Measurements from ENCODE around the gene PPP1R14B.

DNA sequence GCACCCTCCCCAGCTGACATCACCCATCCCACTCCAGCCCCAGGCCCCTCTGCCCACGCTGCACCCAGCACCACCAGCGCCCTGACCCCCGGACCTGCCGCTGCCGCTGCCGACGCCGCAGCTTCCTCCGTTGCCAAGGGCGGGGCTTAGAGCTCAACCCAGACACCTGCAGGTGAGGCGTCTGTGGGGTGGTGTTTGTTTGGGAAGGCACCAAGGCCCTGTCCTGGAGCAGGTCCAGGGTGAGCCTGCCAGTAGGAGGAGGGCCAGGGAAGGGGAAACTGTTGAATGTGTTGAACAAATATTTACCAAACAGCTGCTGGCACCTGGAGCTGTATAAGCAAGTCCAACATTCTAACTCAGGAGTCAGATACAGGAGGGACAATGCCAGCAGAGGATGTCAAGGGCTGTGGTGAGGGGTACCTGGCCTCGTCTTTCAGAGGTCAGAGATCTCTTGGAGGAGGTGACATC is 9.2 kb downstream of the PPP1R14B start:
- TF ChIP-seq, protein P1, sequence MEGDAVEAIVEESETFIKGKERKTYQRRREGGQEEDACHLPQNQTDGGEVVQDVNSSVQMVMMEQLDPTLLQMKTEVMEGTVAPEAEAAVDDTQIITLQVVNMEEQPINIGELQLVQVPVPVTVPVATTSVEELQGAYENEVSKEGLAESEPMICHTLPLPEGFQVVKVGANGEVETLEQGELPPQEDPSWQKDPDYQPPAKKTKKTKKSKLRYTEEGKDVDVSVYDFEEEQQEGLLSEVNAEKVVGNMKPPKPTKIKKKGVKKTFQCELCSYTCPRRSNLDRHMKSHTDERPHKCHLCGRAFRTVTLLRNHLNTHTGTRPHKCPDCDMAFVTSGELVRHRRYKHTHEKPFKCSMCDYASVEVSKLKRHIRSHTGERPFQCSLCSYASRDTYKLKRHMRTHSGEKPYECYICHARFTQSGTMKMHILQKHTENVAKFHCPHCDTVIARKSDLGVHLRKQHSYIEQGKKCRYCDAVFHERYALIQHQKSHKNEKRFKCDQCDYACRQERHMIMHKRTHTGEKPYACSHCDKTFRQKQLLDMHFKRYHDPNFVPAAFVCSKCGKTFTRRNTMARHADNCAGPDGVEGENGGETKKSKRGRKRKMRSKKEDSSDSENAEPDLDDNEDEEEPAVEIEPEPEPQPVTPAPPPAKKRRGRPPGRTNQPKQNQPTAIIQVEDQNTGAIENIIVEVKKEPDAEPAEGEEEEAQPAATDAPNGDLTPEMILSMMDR (IDR thresholded peaks at IDR 0.05) = peak in 3 of 6 experiments; percentile 10 to 22 (median 20)
- peak in 1 of 2 donors; percentile 22 for TF ChIP-seq POLR2A (IDR thresholded peaks at IDR 0.05)

Measured in Peyer's patch (tissue), 4 donors.